NCI-H1092 (cell line): ENCODE data around the gene KLF1.

Experiments
- DNase-seq: peaks from one replicate; lab custom pipeline; 2025; lab: John Stamatoyannopoulos, UW

The KLF1 gene

DNA sequence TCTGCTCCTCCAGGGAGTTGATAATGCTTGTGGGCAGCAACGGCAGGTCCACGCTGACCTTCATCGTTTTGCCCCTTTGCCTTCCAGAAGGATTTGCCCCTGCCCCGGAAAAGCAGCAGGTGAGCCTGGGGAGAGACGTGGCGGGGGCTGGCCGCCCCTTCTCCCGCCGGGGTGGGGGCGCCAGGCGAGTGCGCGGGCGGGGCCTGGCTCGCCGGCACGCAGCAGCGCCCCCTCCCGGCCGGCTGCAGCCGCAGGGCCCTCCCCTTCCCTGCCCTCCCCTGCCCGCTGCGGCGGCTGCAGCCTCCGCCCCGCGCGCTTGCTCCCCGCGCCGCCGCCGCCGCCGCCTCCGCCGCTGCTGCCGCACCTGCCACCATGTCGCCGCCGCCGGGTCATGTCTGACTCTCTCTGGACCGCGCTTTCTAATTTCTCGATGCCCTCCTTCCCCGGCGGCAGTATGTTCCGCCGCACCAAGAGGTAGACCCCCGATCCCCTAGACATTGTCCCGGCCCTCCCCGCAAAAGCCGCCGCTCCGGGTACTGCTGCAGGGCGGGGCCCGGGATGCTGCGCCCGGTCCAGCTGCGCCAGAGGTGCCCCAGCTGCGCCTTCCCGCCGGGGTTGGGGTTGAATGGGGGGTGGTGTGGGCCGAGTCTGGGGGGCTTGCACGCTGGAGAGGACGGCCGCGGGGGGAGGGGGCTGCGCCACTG is 48.7 kb downstream of the KLF1 start, which contains the start of gene MAST1:
MAST1 (plus strand) TSS at position 334 of the 704 bp plus-strand sequence; CDS start at position 392, 58 bp downstream.
- DNase-seq = peak; percentile 68

DNA sequence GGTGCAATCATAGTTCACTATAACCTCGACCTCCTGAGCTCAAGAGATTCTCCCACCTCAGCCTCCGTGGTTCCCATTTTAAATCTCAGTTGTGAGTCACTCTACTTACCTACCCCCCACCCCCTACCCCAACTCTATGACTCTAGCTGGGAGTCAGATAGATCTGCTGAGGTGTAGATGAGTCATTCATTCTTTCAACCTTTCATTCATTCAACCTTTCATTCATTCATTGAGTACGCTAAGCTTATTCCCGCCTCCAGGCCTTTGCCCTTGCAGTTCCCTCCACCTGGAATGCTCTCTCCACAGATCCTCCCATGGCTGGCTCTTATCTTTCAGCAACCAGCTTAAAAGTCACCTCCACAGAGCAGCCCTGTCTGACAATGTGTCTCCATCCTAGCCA is 49.8 kb downstream of the KLF1 start:
- no peak for DNase-seq

DNA sequence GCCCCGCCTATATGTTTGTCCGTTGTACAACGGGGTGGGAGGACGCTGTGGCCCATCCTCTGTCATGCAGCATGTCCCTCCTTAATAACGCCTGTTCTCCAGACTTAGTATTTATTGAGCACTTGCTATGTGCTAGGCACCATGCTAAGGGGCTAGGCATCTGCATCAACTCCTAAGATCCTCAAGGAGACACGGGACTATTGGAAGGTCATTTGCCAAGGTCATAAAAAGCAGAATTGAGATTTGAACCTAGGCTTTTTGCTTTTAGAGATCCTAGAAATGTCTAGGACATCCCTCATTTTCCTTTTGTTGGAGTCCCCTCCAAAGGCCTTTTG is 50.5 kb downstream of the KLF1 start:
- no peak for DNase-seq

DNA sequence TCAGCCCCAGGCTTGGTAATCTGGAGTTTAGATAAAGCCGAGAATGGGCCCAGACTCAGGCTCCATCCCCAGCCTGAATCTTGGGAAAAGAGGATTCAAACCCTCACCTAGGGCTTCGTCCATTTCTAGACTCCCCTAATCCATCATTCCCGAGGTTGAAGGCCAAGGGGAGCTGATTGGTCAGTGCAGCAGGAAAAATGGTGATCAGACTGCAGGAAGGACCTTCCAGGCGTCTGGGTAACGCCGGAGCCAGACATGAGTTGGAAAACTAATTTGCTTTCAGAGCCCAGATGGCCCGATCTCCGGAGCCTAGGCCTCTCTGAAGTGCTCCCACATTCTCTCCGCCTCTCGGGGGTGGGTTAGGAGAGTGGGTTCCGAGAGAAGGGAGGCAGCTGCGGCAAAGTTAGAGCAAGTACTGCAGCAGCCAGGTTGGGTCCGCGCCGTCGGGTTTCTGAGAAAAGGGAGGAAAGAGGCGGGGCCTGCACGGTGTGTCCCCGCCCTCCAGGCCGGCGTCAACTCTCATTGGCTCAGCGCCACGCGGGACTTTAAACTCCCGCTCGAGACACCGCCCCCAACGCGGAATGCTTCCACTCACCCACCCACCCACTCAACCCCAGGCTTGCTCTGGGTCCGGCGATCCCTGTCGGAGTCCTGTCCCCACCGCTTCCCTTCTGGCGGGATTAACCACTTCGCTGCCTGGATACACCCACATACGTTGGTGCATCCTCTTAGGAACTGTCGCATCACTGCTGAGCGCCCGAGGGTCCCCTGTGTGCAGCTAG is 51.8 kb downstream of the KLF1 start:
- peak; percentile 62 for DNase-seq

DNA sequence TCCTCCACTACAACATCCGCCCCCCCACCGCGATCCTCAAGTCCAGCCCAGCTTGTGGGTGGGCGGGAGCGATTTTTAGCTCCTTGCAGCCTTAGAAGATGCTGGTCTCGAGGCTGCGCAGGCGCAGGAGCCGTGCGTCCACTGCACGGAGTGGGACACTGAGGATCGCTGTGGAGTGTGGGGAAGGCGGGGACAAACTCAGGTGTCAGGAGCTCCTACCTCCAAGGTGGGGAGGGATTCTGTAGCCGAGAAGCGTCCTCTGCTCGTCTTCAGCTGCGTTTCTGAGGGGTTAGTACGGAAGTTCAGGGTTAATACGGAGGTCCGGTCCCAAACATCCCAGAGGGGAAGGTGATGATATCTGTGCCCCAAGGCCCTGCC is 52.4 kb downstream of the KLF1 start, which contains the start of gene RTBDN:
RTBDN (minus strand) TSS at position 14 of the 378 bp plus-strand sequence. CDS start 4,600 bp downstream, outside the sequence.
- no peak for DNase-seq
